Right cardiac atrium (tissue), 5 donors: ENCODE data around the gene RASL11B. TPM values are rescaled to one million over a fixed set of nuclear protein-coding genes. Genes with fewer than 3 reads are reported as not detected.

Experiments
- ATAC-seq, 2 donors: fragments of 200-7000 bp; cut with Tn5 transposase; one replicate each; pipeline versions ENCODE4 v1.8.0 to v1.9.1; 2020; ENCODE audit warnings: moderate library complexity in 2 of 2, mild to moderate bottlenecking in 1 of 2
- DNase-seq, 3 donors: peaks; one replicate each; pipeline ENCODE4 v3.0.0-alpha.2; 2020
- H3K27ac ChIP-seq: one replicate; pipeline ENCODE4 v1.5.1; 2013; ENCODE audit warnings: mild to moderate bottlenecking, low read length, control low read depth, moderate library complexity
- H3K27me3 ChIP-seq: one replicate; pipeline ENCODE4 v1.6.1; 2013; ENCODE audit not compliant: control insufficient read depth, insufficient read depth
- H3K4me1 ChIP-seq: one replicate; pipeline ENCODE4 v1.6.1; 2013; ENCODE audit warnings: low read length; ENCODE audit not compliant: control insufficient read depth, insufficient read depth
- H3K4me3 ChIP-seq: one replicate; pipeline ENCODE4 v1.5.1; 2013; ENCODE audit warnings: low read length, control low read depth
- H3K9me3 ChIP-seq: one replicate; pipeline ENCODE4 v1.6.1; 2013; ENCODE audit warnings: low read length; ENCODE audit not compliant: control insufficient read depth
- WGBS: extraction: QIAGEN DNeasy Blood & Tissue Kit; methylation state at CpG from one replicate; pipeline ENCODE4 v1.1.7; 2013; 5-methylcytosine and 5-hydroxymethylcytosine counted together
- intact Hi-C, 4 donors: fragments of 100-400 bp; cut with DNase I; formaldehyde crosslinking; loops; one replicate each; pipeline versions ENCODE4 v1.11.0 to v1.14.0; 2022 to 2023
- long read RNA-seq, 4 donors: library from polyadenylated mRNA; unstranded; transcript quantifications; one replicate each; pipeline ENCODE4 v2.0.0, GENCODE V29; 2020 to 2021
- polyA plus RNA-seq: library from polyadenylated mRNA; stranded (reverse); fragments of 200-250 nt; gene quantifications from one replicate; pipeline ENCODE4 v1.2.3, GENCODE V29; 2013
- total RNA-seq, 4 donors: library from RNA; stranded (reverse); fragmentation: NEBNext Ultra II Directional; extraction: Animal tissue kit (Norgen Biotek cat#: 25700); gene quantifications; one replicate each; pipeline ENCODE4 v1.2.1, GENCODE V29; 2021
- donor health status: healthy with polysubstance abuse.
- donor health status: DM: no; HTN: yes; CAD: no.
- donor health status: DM: no; HTN: no; CAD: no.
- donor health status: DM: no; HTN: yes; CAD: no; lungs with severe emphysema.
- donor health status: DM: yes; HTN: yes; CAD: no.

RASL11B gene
- total RNA-seq, result 10 to 100 TPM in 3 of 4 donors, 1 to 10 TPM in 1; 9.6 to 37.2 (median 16.5) TPM
- polyA plus RNA-seq, result 11.4 TPM
- long read RNA-seq, donor 1, transcript RASL11B-201 (4 exons, 1,995 nt), result major isoform, 12 of 14 reads
- long read RNA-seq, donor 1, partial matches to known transcripts, result 1 of 14 reads
- long read RNA-seq, donor 1, other reads (novel, unspliced or antisense), result 0 of 14 reads
- long read RNA-seq, donor 2, transcript RASL11B-201 (4 exons, 1,995 nt), result major isoform, 8 of 10 reads
- long read RNA-seq, donor 2, partial matches to known transcripts, result 1 of 10 reads
- long read RNA-seq, donor 2, other reads (novel, unspliced or antisense), result 1 of 10 reads
- long read RNA-seq, donor 3, transcript RASL11B-201 (4 exons, 1,995 nt), result major isoform, 11 of 13 reads
- long read RNA-seq, donor 3, partial matches to known transcripts, result 2 of 13 reads
- long read RNA-seq, donor 3, other reads (novel, unspliced or antisense), result 0 of 13 reads
- long read RNA-seq, donor 4, transcript RASL11B-201 (4 exons, 1,995 nt), result major isoform, 8 of 8 reads
- long read RNA-seq, donor 4, partial matches to known transcripts, result 0 of 8 reads
- long read RNA-seq, donor 4, other reads (novel, unspliced or antisense), result 0 of 8 reads

DNA sequence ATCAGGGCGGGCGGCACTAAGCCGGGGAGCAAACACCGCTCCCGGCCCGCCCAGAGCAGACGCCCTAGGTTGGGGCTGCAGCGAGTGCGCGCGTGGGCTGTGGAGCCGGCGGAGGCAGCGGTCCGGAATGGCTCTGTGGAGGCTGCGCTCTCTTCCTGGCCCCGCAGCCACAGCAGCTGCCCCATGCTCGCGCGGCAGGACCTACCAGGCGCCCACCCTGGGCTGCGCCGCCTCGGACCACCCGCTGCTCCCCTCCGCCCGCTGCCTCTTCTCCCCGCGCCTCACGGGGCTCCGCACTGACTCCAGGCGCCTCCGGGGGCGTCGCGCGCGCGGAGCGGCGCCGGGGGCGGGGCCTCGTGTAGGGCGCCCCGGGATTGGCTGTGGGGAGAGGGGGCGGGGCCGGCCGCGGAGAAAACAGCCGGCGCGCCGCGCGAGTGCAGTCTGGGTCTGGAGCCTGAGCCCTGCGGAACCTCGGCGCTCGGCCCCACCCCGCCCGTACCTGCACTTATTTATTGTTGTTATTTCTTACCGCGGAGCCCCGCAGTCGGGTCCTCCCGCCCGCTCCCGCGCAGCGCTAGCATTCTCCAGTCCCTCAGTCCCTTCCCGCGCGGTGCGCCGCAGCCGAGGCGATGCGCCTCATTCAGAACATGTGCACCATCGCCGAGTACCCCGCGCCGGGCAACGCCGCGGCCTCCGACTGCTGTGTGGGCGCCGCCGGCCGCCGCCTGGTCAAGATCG, at the start of gene RASL11B:
Gene RASL11B, plus strand, starts transcription at position 439 of the 738 bp plus-strand sequence. Its CDS starts 191 bp downstream, at position 630.
- H3K27me3 ChIP-seq, result no peaks in the 10 kb centered on the region
- under 1% methylated on average over 94 of the region's 94 CpGs for WGBS
- ATAC-seq, result peak; percentile 98 to 99
- H3K27ac ChIP-seq, result peak within 1 kb of the TSS; percentile 50
- H3K9me3 ChIP-seq, result no peaks in the 10 kb centered on the region
- H3K4me1 ChIP-seq, result no peaks in the 10 kb centered on the region
- DNase-seq, result peak; percentile 85 to 96 (median 96)
- intact Hi-C loops, result loop anchor here in 3 of 4 donors (2.0 to 10.0 kb wide), 6 partner anchors 93 to 310 kb away; partner anchors contain the start of gene ERVMER34-1 (in 1 of the 3)
- peak within 1 kb of the TSS; percentile 49 for H3K4me3 ChIP-seq

DNA sequence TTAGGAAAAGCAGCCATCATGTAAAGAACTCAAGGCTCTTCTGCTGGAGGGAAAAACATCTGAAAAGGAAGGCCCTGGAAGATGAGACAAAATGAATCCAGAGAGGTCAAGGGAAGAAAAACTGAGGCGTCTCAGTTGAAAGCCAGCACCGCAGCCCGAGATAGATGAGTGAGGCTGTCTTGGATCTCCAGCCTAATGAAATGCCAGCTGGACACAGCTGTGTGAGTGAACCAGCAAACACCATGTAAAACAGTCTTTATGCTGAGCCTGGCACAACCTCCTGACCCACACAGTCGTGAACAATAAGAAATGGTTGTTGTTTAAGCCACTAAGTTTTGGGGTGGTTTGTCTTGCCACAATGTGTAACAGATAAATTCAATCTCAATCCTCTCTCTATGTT, 48.6 kb upstream of the RASL11B start:
- Histone ChIP-seq H3K4me3 (no peak overlapping the region), H3K27ac (no peak overlapping the region), H3K27me3 (no peaks in the 10 kb centered on the region), H3K4me1 (no peaks in the 10 kb centered on the region), H3K9me3 (no peaks in the 10 kb centered on the region)
- no peak for ATAC-seq
- WGBS, result 67% methylated on average over 4 of the region's 4 CpGs
- no peak for DNase-seq
- intact Hi-C loops, result no loop called here

DNA sequence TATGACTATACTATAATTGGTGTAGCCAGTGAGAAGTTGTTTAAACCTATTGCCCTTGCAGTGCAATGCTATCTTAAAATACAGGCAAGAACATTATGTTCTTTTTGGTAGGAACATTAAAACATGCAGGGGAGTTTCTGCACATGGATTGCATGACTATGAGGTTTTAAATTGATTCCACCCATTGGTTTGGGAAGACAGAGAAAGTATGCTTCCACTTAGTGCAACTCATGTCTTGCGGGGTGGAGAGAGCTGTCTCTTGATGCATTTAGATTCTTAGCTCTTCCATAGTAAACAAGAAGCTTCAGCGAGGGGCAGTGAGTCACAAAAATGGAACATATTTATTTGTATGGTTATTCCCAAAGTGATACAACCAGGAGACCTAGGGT, 39.5 kb upstream of the RASL11B start:
- H3K27me3 ChIP-seq, result no peaks in the 10 kb centered on the region
- H3K4me3 ChIP-seq, result no peak overlapping the region
- DNase-seq (no peak), ATAC-seq (peak in 1 of 2 donors; percentile 8)
- H3K27ac ChIP-seq, result peak overlapping the region; percentile 8
- WGBS, result 88% methylated on average over 2 of the region's 2 CpGs
- no peaks in the 10 kb centered on the region for H3K4me1 ChIP-seq
- intact Hi-C loops, result no loop called here
- no peaks in the 10 kb centered on the region for H3K9me3 ChIP-seq

DNA sequence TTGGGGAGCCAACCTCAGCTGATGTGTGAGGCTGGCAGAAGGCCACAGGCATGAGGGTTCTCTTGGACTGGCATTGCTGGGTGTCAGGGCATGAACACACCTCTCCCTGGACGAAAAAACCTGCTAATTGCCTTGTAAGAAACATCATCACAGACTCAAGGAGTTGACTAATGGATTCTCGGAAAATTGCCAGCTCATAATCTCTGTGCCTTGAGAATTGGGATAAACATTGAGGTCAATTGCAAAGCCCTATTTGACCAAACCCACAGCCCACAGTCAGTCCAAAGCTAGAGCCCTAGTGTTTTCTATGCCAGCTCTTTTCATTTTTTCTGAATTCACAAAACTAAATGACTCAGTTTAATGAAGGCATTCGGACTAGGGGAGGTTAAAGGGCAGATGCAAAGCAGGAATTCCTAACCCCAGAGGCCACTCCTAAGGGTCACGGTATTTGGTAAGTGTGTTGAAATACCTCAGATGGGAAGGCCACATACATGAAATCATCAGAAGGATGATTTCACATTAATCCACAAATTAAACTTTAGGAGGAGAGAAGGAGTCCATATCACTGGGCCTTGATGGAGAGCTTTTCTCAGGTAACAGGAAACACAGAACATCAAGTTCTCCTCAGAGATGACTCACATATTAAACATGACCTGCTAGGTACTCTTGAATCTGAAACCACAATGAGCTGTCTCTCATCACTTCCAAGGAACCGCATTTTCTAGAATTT, 39.0 kb upstream of the RASL11B start:
- H3K4me1 ChIP-seq, result no peaks in the 10 kb centered on the region
- peak in 1 of 3 donors; percentile 61 for DNase-seq
- intact Hi-C loops, result no loop called here
- no peak overlapping the region for H3K4me3 ChIP-seq
- H3K27me3 ChIP-seq, result no peaks in the 10 kb centered on the region
- peak in 1 of 2 donors; percentile 12 for ATAC-seq
- no peaks in the 10 kb centered on the region for H3K9me3 ChIP-seq
- WGBS, result 69% methylated on average over 5 of the region's 5 CpGs
- H3K27ac ChIP-seq, result peak overlapping the region; percentile 8

- Histone ChIP-seq H3K27ac (no peak overlapping the region), H3K4me3 (no peak overlapping the region), H3K4me1 (no peaks in the 10 kb centered on the region), H3K27me3 (no peaks in the 10 kb centered on the region), H3K9me3 (no peaks in the 10 kb centered on the region)
- intact Hi-C loops, result no loop called here
- ATAC-seq, result no peak
- no peak for DNase-seq
- 80% methylated on average over 1 of the region's 1 CpG for WGBS
Measured at GRCh38 chr4:52823702-52824092, 38.4 kb upstream of the RASL11B start.

GRCh38 chr4:52824270-52824602, 37.9 kb upstream of the RASL11B start:
- WGBS, result 90% methylated on average over 6 of the region's 6 CpGs
- Histone ChIP-seq H3K27ac (peak overlapping the region; percentile 83), H3K9me3 (no peaks in the 10 kb centered on the region), H3K4me1 (no peaks in the 10 kb centered on the region), H3K4me3 (no peak overlapping the region), H3K27me3 (no peaks in the 10 kb centered on the region)
- ATAC-seq (no peak), DNase-seq (no peak)
- intact Hi-C loops, result no loop called here

DNA sequence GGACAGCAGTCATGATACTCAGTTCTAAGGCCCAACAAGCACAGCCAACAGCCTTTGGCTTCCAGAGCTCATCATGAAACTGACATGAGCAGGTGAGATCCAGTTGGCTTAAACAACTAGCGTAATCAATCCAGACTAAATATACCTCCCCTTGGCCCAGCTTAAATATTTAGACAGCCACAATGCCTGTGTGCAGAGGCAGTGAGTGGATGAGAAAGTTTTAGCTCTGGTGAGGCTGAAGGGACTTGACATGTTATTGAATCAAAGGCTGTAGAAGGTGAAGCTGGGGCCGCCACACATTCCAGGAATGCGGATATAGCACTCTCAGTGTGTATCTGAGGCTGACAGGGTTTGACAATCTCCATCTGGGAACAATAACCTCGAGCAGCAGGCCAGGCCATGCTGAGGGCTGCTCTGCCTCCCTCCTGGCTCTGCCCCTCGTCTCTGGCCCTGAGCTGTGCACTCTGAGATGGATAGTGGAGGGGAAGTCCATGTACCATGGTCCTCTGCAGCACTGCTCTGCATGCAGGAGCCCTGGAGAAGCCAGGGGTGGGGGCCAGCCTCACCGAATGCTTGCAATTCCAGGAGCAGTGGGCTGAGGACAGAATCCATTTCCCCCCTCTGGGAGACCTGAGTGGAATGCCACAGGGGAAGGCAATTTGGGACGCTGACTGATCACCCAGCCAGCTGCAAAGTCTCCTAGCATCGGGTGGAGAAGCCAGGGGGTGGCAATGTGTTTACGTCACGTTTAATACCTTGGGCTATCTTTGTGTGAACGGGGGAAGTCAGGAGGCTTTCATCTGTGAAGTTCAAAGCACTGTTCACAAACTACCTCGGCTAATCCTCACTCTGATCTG, 37.3 kb upstream of the RASL11B start:
- H3K9me3 ChIP-seq, result no peaks in the 10 kb centered on the region
- DNase-seq (peak; percentile 24 to 76 (median 65)), ATAC-seq (peak; percentile 90 to 93)
- H3K4me3 ChIP-seq, result no peak overlapping the region
- H3K27me3 ChIP-seq, result no peaks in the 10 kb centered on the region
- H3K27ac ChIP-seq, result peak overlapping the region; percentile 83
- H3K4me1 ChIP-seq, result no peaks in the 10 kb centered on the region
- intact Hi-C loops, result no loop called here
- WGBS, result 43% methylated on average over 12 of the region's 12 CpGs

DNA sequence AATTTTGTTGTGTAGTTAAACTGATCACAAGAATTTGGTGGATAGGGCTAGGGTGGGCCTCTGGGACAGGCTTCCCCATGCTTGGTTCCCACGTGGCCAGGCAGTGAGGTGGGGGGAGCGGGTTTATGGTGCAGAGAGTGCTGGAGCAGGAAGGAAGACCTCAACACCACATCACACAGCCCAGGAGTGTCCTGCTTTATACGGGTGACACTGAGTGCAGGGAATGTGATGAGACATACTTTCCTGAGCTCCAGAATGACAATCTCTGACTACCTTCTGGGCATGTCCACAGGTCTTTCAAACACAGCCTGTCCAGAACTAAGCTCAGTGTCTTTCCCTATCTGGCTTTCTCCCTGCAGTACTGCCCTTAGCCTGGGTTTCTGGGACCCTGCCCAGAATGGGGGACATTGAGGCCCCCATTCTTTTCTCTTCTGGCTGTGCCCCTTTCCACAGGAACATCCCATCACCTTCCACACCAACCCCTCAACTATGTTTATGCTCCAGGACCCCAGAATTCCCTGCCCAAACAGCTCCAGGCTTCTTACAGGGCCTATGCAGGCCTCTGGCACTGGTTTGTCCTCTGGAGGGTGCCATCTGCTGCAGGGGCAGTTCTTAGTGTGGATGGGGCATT, 36.5 kb upstream of the RASL11B start:
- Histone ChIP-seq H3K4me3 (no peak overlapping the region), H3K9me3 (no peaks in the 10 kb centered on the region), H3K4me1 (no peaks in the 10 kb centered on the region), H3K27ac (peak overlapping the region; percentile 75), H3K27me3 (no peaks in the 10 kb centered on the region)
- intact Hi-C loops, result no loop called here
- DNase-seq (no peak), ATAC-seq (peak; percentile 38 to 53)
- WGBS, result 47% methylated on average over 3 of the region's 3 CpGs

DNA sequence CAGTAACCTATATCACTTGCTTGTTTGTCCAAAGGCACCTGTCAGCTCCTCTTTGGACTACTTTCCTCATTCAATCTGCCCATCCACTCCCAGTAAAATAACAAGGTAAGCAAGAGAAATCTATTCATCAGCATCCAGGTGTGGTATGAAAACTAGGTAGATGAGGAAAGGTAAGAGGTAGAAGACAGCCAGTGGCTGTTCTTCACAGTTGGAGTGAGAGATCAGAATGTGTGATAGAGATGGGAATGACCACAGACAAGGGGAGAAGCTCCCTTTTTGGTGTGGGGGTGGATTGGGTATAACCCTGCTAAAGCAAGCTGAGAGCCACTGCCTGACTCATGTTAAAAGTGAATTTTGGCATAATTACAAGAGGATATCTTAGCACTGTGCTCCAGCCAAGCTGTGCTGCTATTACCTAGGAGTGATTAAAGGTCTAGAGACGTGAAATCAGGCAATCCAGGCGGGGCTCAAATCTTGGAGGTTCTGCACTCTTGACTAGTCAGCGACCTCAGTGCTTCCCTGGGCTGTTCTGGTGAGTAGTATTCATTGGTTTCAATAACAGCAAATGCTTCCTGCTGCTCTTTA, 28.1 kb upstream of the RASL11B start:
- 67% methylated on average over 3 of the region's 3 CpGs for WGBS
- Histone ChIP-seq H3K9me3 (no peaks in the 10 kb centered on the region), H3K27me3 (no peaks in the 10 kb centered on the region), H3K27ac (no peak overlapping the region), H3K4me3 (no peak overlapping the region), H3K4me1 (no peaks in the 10 kb centered on the region)
- DNase-seq (no peak), ATAC-seq (peak in 1 of 2 donors; percentile 55)
- intact Hi-C loops, result no loop called here
